Thyroid gland (tissue), 4 donors: ENCODE results near the gene SMC3.

Experiments
- POLR2A ChIP-seq, 2 donors: fragments of 450-650 bp; IDR thresholded peaks; one replicate each; pipeline ENCODE4 v1.6.1; 2017; ENCODE audit warnings: antibody characterized with exemption in 2 of 2, mild to moderate bottlenecking in 2 of 2, moderate library complexity in 1 of 2
- TF ChIP-seq, protein P1 (sequence below), 6 experiments: fragments of 200-600 bp in 3 of 6; fragments of 450-650 bp in 3 of 6; sonication (generic) in 3 of 6; IDR thresholded peaks; one replicate each; pipeline ENCODE4 v1.5.1; 2016 to 2019; ENCODE audit warnings: antibody characterized with exemption in 6 of 6, mild to moderate bottlenecking in 2 of 6, inconsistent platforms in 1 of 6, moderate library complexity in 1 of 6

DNA sequence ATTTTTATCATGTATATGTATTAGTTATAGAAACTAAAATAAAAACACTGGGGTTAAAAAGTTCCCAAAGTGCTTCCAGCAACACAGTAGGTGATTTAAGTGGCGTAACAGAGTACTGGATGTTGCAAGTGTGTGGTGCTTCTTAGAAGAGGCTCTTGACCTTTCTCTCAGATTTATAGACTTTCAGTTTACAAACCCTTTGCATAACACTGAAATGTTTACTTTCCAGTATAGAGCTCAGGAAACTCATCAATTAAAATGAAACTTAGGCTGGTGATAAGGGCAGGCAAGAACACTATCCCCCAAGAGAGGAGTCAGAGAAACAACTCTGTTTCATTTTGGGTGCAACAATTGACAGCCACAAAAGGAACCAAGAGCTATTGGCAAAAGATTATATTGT lies 27.5 kb upstream of the SMC3 start:
- TF ChIP-seq, protein P1, sequence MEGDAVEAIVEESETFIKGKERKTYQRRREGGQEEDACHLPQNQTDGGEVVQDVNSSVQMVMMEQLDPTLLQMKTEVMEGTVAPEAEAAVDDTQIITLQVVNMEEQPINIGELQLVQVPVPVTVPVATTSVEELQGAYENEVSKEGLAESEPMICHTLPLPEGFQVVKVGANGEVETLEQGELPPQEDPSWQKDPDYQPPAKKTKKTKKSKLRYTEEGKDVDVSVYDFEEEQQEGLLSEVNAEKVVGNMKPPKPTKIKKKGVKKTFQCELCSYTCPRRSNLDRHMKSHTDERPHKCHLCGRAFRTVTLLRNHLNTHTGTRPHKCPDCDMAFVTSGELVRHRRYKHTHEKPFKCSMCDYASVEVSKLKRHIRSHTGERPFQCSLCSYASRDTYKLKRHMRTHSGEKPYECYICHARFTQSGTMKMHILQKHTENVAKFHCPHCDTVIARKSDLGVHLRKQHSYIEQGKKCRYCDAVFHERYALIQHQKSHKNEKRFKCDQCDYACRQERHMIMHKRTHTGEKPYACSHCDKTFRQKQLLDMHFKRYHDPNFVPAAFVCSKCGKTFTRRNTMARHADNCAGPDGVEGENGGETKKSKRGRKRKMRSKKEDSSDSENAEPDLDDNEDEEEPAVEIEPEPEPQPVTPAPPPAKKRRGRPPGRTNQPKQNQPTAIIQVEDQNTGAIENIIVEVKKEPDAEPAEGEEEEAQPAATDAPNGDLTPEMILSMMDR (IDR thresholded peaks at IDR 0.05) = no peak
- TF ChIP-seq POLR2A (IDR thresholded peaks at IDR 0.05) = no peak
